Measurements from ENCODE around the gene RHBDF1. TPM values are rescaled to one million over a fixed set of nuclear protein-coding genes. Genes with fewer than 3 reads are reported as not detected.

The RHBDF1 gene
- total and polyA plus RNA-seq, 2 experiments from 2014 or later: 22.6 to 24.5 TPM

GRCh38 chr16:63998-64913 lies 8.2 kb downstream of the RHBDF1 start:
- peaks cover 19% of the 10 kb centered on the region for H3K36me3 Mint-ChIP-seq (ENCODE audit: low read depth)
- TF ChIP-seq NANOG (IDR thresholded peaks at IDR 0.05; ENCODE audit: borderline replicate concordance) (no peak), JUNB (IDR thresholded peaks at IDR 0.05; ENCODE audit: unreplicated experiment) (no peak), EZH2phosphoT487 (IDR thresholded peaks at IDR 0.05; ENCODE audit: unreplicated experiment) (no peak), ZNF331 (CRISPR knock-in tag; IDR thresholded peaks at IDR 0.05; ENCODE audit: low read depth) (no peak), EZH2 (IDR thresholded peaks at IDR 0.05; ENCODE audit: low read depth, unreplicated experiment) (no peak), STAT1 (IDR thresholded peaks at IDR 0.05; ENCODE audit: unreplicated experiment) (no peak), REST (IDR thresholded peaks at IDR 0.05; ENCODE audit: unreplicated experiment) (no peak), POLR2AphosphoS5 (IDR thresholded peaks at IDR 0.05; ENCODE audit: low read depth) (no peak), CREB1 (CRISPR knock-in tag; IDR thresholded peaks at IDR 0.05; ENCODE audit: low read depth) (no peak), ZNF114 (CRISPR knock-in tag; IDR thresholded peaks at IDR 0.05) (no peak), ETS1 (IDR thresholded peaks at IDR 0.05) (no peak)
- TF ChIP-seq, protein P1, sequence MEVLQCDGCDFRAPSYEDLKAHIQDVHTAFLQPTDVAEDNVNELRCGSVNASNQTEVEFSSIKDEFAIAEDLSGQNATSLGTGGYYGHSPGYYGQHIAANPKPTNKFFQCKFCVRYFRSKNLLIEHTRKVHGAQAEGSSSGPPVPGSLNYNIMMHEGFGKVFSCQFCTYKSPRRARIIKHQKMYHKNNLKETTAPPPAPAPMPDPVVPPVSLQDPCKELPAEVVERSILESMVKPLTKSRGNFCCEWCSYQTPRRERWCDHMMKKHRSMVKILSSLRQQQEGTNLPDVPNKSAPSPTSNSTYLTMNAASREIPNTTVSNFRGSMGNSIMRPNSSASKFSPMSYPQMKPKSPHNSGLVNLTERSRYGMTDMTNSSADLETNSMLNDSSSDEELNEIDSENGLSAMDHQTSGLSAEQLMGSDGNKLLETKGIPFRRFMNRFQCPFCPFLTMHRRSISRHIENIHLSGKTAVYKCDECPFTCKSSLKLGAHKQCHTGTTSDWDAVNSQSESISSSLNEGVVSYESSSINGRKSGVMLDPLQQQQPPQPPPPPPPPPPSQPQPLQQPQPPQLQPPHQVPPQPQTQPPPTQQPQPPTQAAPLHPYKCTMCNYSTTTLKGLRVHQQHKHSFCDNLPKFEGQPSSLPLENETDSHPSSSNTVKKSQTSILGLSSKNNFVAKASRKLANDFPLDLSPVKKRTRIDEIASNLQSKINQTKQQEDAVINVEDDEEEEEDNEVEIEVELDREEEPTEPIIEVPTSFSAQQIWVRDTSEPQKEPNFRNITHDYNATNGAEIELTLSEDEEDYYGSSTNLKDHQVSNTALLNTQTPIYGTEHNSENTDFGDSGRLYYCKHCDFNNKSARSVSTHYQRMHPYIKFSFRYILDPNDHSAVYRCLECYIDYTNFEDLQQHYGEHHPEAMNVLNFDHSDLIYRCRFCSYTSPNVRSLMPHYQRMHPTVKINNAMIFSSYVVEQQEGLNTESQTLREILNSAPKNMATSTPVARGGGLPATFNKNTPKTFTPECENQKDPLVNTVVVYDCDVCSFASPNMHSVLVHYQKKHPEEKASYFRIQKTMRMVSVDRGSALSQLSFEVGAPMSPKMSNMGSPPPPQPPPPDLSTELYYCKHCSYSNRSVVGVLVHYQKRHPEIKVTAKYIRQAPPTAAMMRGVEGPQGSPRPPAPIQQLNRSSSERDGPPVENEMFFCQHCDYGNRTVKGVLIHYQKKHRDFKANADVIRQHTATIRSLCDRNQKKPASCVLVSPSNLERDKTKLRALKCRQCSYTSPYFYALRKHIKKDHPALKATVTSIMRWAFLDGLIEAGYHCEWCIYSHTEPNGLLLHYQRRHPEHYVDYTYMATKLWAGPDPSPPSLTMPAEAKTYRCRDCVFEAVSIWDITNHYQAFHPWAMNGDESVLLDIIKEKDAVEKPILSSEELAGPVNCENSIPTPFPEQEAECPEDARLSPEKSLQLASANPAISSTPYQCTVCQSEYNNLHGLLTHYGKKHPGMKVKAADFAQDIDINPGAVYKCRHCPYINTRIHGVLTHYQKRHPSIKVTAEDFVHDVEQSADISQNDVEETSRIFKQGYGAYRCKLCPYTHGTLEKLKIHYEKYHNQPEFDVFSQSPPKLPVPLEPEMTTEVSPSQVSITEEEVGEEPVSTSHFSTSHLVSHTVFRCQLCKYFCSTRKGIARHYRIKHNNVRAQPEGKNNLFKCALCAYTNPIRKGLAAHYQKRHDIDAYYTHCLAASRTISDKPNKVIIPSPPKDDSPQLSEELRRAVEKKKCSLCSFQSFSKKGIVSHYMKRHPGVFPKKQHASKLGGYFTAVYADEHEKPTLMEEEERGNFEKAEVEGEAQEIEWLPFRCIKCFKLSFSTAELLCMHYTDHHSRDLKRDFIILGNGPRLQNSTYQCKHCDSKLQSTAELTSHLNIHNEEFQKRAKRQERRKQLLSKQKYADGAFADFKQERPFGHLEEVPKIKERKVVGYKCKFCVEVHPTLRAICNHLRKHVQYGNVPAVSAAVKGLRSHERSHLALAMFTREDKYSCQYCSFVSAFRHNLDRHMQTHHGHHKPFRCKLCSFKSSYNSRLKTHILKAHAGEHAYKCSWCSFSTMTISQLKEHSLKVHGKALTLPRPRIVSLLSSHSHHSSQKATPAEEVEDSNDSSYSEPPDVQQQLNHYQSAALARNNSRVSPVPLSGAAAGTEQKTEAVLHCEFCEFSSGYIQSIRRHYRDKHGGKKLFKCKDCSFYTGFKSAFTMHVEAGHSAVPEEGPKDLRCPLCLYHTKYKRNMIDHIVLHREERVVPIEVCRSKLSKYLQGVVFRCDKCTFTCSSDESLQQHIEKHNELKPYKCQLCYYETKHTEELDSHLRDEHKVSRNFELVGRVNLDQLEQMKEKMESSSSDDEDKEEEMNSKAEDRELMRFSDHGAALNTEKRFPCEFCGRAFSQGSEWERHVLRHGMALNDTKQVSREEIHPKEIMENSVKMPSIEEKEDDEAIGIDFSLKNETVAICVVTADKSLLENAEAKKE (CRISPR knock-in tag; IDR thresholded peaks at IDR 0.05): no peak
- TF ChIP-seq, protein P2, sequence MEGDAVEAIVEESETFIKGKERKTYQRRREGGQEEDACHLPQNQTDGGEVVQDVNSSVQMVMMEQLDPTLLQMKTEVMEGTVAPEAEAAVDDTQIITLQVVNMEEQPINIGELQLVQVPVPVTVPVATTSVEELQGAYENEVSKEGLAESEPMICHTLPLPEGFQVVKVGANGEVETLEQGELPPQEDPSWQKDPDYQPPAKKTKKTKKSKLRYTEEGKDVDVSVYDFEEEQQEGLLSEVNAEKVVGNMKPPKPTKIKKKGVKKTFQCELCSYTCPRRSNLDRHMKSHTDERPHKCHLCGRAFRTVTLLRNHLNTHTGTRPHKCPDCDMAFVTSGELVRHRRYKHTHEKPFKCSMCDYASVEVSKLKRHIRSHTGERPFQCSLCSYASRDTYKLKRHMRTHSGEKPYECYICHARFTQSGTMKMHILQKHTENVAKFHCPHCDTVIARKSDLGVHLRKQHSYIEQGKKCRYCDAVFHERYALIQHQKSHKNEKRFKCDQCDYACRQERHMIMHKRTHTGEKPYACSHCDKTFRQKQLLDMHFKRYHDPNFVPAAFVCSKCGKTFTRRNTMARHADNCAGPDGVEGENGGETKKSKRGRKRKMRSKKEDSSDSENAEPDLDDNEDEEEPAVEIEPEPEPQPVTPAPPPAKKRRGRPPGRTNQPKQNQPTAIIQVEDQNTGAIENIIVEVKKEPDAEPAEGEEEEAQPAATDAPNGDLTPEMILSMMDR (conservative IDR thresholded peaks at IDR 0.05; ENCODE audit: low read depth in 2 of 2): no peak
- no peak overlapping the region for H3K27ac Mint-ChIP-seq
- Histone ChIP-seq H3K36me3 (ENCODE audit: insufficient read depth) (no peaks in the 10 kb centered on the region), H3K9me2 (ENCODE audit: insufficient read depth) (no peaks in the 10 kb centered on the region), H4K20me1 (replicated peaks; ENCODE audit: insufficient read depth) (no peaks in the 10 kb centered on the region; the same call in 1 of the 2 replicates), H3K4me2 (no peak overlapping the region), H3F3A (replicated peaks; ENCODE audit: low read depth) (no peaks in the 10 kb centered on the region), H3K4me1 (ENCODE audit: insufficient read depth) (no peaks in the 10 kb centered on the region; the same call in 1 of the 2 replicates), H2AFZ (no peak overlapping the region), H3K27ac (ENCODE audit: low read depth) (no peak overlapping the region), H3K27me3 (ENCODE audit: insufficient read depth) (no peaks in the 10 kb centered on the region), H3K4me3 (no peak overlapping the region), H3K79me2 (replicated peaks; ENCODE audit: insufficient read depth) (0 out of 2 replicates have a peak, but pooled peaks cover under 1% of the 10 kb centered on the region)
- ATAC-seq (no peak), DNase-seq (ENCODE audit: low spot score) (no peak)
- no peak overlapping the region for H3K4me3 Mint-ChIP-seq
- H3K9me3 Mint-ChIP-seq: no peaks in the 10 kb centered on the region
- H3K27me3 Mint-ChIP-seq (ENCODE audit: insufficient read depth, low read depth, poor library complexity): peaks cover 13% of the 10 kb centered on the region
- H3K4me1 Mint-ChIP-seq: peaks cover 14% of the 10 kb centered on the region; the same call in 2 of the 3 replicates

All from GM23338 (cell line).